ENCODE measurements around the gene ANG. TPM values are rescaled to one million over a fixed set of nuclear protein-coding genes. Genes with fewer than 3 reads are reported as not detected.

The ANG gene
- total RNA-seq, 4 donors from 2014 or later = 13.7 to 30.6 (median 19.8) TPM

DNA sequence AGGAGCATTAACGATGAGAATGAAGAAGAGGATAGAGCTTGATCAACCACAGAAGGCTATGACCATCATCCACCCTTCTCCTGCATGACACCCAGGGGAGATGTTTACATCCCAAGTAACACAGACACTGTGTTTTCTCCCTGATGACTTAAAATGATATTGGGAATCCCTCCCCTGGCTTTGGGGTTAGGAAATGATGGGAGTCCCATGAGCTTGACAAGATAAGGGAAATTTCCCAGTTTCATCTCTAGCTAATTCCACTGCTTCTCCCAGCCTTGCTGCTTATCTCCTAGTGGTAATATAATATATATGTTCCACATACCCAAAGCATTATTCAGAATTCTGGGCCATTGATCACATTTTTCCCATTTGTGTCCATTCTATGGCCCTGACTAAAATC lies 43.1 kb upstream of the ANG start:
- no peak overlapping the region for H3K27ac ChIP-seq (replicated peaks in 1 of 4)
- peaks cover 0 to 69% (median 0%) of the 10 kb centered on the region in 4 donors for H3K27me3 ChIP-seq
- 95% methylated on average over 1 of the region's 1 CpG for WGBS
- TF ChIP-seq EP300 (IDR thresholded peaks at IDR 0.05) = no peak
- no peaks in the 10 kb centered on the region for H3K36me3 ChIP-seq
- intact Hi-C loops (cut with DNase I) = no loop called here
- H3K9me3 ChIP-seq = no peaks in the 10 kb centered on the region
- no peak for DNase-seq (ENCODE audit: extremely low spot score)
- no peak overlapping the region for H3K4me3 ChIP-seq
- H3K4me1 ChIP-seq = no peaks in the 10 kb centered on the region

DNA sequence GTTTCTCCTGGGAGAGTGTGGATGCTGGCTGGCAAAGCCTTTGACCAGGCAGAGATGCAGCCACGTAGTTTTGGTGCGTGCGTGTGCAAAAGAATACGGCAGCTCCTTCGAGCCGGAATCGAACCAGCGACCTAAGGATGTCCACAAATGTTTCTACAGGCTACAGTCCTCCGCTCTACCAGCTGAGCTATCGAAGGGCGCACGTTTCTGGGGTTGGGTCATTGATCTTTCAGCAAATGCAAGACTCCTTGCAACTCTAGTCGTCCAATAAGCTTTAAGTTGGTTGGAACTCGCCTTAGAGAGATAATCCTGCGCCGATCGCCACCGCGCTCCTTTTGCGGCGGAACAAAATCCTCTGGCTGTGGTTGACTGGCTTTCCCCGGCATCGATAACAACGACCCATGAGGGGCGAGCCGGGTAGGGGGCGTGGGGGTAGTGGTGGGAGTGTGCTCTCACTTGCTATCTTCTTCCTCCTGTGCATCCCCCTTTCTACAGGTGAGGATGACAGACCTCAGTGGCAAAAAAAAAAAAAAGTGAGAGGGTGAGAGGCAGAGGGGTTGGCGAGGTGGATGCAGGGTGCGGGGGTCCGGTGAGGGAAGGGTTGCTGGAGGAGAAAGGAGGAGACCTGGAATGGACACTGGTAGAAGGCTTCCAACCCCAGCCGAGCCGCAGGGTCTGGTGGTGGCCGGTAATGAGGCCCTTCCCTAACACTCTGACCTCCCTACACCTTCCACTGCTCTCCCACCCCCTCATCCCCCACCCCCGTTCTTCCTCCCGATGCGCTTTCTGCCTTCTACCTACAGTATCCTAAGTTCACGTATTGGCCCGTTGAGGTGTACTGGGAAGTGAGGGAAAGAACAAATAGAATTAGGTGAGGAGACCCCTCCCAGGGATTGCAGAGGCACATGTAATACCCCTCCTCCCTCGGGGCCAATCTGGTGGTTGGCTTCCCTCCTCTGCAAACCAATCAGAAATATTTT lies 35.3 kb upstream of the ANG start:
- 4% methylated on average over 36 of the region's 39 CpGs for WGBS
- Histone ChIP-seq H3K27me3 (peaks cover 0 to 85% (median 41%) of the 10 kb centered on the region in 4 donors), H3K36me3 (no peaks in the 10 kb centered on the region), H3K4me1 (peaks cover 0 to 13% (median 6%) of the 10 kb centered on the region in 4 donors), H3K27ac (replicated peaks in 1 of 4) (no peak overlapping the region), H3K4me3 (peak overlapping the region in 1 of 4 donors; percentile 7), H3K9me3 (no peaks in the 10 kb centered on the region)
- peak; percentile 47 for DNase-seq (ENCODE audit: extremely low spot score)
- intact Hi-C loops (cut with DNase I) = no loop called here
- TF ChIP-seq, protein P1, sequence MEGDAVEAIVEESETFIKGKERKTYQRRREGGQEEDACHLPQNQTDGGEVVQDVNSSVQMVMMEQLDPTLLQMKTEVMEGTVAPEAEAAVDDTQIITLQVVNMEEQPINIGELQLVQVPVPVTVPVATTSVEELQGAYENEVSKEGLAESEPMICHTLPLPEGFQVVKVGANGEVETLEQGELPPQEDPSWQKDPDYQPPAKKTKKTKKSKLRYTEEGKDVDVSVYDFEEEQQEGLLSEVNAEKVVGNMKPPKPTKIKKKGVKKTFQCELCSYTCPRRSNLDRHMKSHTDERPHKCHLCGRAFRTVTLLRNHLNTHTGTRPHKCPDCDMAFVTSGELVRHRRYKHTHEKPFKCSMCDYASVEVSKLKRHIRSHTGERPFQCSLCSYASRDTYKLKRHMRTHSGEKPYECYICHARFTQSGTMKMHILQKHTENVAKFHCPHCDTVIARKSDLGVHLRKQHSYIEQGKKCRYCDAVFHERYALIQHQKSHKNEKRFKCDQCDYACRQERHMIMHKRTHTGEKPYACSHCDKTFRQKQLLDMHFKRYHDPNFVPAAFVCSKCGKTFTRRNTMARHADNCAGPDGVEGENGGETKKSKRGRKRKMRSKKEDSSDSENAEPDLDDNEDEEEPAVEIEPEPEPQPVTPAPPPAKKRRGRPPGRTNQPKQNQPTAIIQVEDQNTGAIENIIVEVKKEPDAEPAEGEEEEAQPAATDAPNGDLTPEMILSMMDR (IDR thresholded peaks at IDR 0.05) = no peak
- TF ChIP-seq POLR2AphosphoS5 (IDR thresholded peaks at IDR 0.05) = no peak
- TF ChIP-seq EP300 (IDR thresholded peaks at IDR 0.05) = no peak
- TF ChIP-seq POLR2A (IDR thresholded peaks at IDR 0.05; ENCODE audit: low read depth) = no peak

DNA sequence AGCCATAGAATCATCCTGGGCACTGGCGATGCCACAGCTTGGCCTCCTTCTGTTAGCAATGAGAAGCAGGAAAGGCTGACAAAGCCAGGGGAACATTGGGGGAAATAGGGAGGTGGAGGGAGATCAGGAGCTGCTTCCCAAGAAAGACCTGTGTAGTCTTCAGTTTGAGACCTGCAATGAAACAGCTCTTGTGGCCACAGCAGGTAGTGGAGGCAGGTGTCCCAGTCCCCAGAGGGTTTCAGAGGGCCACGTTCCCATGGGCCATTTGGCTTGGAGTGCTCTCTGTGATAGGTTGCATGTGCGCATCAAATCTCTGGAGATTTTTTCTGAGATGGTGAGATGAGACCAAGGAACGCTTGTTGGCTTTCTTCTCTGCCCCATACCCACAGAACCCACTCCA lies 32.7 kb upstream of the ANG start:
- H3K27me3 ChIP-seq = peaks cover 0 to 93% (median 52%) of the 10 kb centered on the region in 4 donors
- H3K27ac ChIP-seq (replicated peaks in 1 of 4) = no peak overlapping the region
- H3K4me3 ChIP-seq = no peak overlapping the region
- peaks cover 0 to 13% (median 6%) of the 10 kb centered on the region in 4 donors for H3K4me1 ChIP-seq
- 66% methylated on average over 4 of the region's 4 CpGs for WGBS
- no peaks in the 10 kb centered on the region for H3K36me3 ChIP-seq
- intact Hi-C loops (cut with DNase I) = no loop called here
- DNase-seq (ENCODE audit: extremely low spot score) = peak; percentile 84
- TF ChIP-seq EP300 (IDR thresholded peaks at IDR 0.05) = no peak
- no peak for TF ChIP-seq POLR2AphosphoS5 (IDR thresholded peaks at IDR 0.05)
- no peak for TF ChIP-seq POLR2A (IDR thresholded peaks at IDR 0.05; ENCODE audit: low read depth)
- TF ChIP-seq, protein P1 (IDR thresholded peaks at IDR 0.05) = no peak
- H3K9me3 ChIP-seq = no peaks in the 10 kb centered on the region

DNA sequence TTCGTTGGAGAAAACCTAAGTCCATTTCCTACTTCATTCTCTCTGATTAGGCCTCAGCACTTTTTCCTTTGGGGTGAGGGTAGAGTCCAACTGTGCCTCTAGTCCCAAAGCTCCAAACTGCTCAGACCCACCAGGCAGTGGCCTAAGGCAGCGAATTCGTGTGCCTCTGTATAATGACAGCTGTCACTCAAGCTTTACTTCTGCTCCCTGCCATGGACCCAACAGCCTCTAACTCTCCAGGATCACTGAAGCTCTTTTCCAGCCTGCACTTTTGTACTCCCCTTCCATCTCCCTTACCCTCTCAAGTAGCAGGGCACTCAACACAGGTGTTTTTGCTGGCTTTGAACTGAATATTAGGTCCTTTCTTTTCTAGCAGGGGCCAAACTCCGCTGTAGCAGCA lies 32.3 kb upstream of the ANG start:
- no peak for DNase-seq (ENCODE audit: extremely low spot score)
- TF ChIP-seq POLR2AphosphoS5 (IDR thresholded peaks at IDR 0.05) (no peak), POLR2A (IDR thresholded peaks at IDR 0.05; ENCODE audit: low read depth) (no peak), EP300 (IDR thresholded peaks at IDR 0.05) (no peak)
- TF ChIP-seq, protein P1 (IDR thresholded peaks at IDR 0.05) = no peak

More for the DNA sequence above, 32.3 kb upstream of the ANG start:
- intact Hi-C loops (cut with DNase I) = no loop called here
- Histone ChIP-seq H3K27me3 (peaks cover 0 to 93% (median 54%) of the 10 kb centered on the region in 4 donors), H3K9me3 (no peaks in the 10 kb centered on the region), H3K4me3 (no peak overlapping the region), H3K27ac (replicated peaks in 1 of 4) (no peak overlapping the region), H3K4me1 (peaks cover 0 to 13% (median 6%) of the 10 kb centered on the region in 4 donors), H3K36me3 (no peaks in the 10 kb centered on the region)
- WGBS = 77% methylated on average over 4 of the region's 4 CpGs
